ENCODE measurements around the gene PVALB.

DNA sequence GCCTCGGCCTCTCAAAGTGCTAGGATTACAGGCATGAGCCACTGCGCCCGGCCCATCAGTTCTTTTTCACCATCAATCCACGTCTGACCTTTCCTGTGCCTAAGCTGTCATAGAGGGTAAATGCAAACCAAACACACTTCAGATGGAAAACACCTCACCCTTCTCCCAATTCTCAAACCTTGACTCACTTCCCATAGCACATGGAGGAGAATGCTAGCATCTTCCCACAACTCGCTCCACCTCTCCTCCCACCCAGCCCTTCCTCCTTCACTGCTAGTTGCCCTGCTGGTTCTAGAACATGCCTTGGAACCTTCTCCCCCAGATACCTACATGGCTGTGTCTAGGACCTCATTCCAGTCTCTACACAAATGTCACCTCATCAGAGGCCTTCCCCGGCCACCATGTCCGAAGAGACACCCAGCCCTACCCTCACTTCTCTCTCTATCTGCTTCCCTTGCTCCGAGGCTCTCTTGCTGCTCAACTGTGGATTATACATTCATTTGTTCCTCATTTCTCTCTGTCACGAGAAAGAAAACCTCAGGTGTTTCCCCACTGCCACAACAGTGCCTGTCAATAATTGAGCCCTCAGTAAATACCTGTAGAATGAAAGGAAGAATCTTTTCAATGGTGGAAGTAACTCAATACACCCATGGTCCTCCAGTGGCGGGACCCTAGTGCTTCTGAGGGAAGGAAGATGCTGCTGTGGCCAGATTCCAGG, 22.7 kb upstream of the PVALB start:
- no peak for TF ChIP-seq ZNF622 (IDR thresholded peaks at IDR 0.05)
- TF ChIP-seq SUZ12 (IDR thresholded peaks at IDR 0.05; ENCODE audit: unreplicated experiment), result no peak
- TF ChIP-seq ZZZ3 (IDR thresholded peaks at IDR 0.05; ENCODE audit: control insufficient read depth, insufficient read length, low read depth), result no peak
- no peak for TF ChIP-seq IRF3 (IDR thresholded peaks at IDR 0.05)
- TF ChIP-seq NRF1 (conservative IDR thresholded peaks at IDR 0.05; ENCODE audit: low read depth, low read length), result no peak

Data from GM12878 (cell line).